ENCODE results near the gene CHSY3.

The CHSY3 gene

DNA sequence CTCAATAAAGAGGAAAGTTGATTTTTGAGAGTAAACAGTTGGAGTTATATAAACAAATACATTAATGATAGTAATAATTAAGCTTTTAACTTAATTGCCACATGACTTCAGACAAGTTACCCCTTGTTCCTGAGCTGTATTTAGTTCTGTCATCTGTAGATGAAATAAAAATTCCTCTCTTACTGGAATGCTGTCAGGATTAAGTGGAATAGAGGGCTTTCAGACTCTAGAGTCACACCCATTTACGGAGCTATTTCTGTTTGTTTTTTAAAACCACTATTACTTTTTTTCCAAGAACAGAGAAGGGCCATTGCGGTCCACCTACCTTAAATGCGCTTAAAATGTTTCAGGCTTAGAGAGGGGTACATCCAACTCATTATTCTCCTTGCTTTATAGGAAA, 170.6 kb downstream of the CHSY3 start:
- DNase-seq, result no peak
- Histone ChIP-seq H3K27me3 (replicated peaks) (no peaks in the 10 kb centered on the region), H3K36me3 (replicated peaks) (no peaks in the 10 kb centered on the region), H3K4me3 (ENCODE audit: low read depth, low read length) (no peak overlapping the region), H3K27ac (no peak overlapping the region)
- in situ Hi-C loops (cut with HindIII; ENCODE audit: low pct_ligation_motif_present, low sequenced_read_pairs), result no loop called here
- TF ChIP-seq, protein P1, sequence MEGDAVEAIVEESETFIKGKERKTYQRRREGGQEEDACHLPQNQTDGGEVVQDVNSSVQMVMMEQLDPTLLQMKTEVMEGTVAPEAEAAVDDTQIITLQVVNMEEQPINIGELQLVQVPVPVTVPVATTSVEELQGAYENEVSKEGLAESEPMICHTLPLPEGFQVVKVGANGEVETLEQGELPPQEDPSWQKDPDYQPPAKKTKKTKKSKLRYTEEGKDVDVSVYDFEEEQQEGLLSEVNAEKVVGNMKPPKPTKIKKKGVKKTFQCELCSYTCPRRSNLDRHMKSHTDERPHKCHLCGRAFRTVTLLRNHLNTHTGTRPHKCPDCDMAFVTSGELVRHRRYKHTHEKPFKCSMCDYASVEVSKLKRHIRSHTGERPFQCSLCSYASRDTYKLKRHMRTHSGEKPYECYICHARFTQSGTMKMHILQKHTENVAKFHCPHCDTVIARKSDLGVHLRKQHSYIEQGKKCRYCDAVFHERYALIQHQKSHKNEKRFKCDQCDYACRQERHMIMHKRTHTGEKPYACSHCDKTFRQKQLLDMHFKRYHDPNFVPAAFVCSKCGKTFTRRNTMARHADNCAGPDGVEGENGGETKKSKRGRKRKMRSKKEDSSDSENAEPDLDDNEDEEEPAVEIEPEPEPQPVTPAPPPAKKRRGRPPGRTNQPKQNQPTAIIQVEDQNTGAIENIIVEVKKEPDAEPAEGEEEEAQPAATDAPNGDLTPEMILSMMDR (IDR thresholded peaks at IDR 0.05; ENCODE audit: low read depth, low read length, missing control alignments), result no peak

DNA sequence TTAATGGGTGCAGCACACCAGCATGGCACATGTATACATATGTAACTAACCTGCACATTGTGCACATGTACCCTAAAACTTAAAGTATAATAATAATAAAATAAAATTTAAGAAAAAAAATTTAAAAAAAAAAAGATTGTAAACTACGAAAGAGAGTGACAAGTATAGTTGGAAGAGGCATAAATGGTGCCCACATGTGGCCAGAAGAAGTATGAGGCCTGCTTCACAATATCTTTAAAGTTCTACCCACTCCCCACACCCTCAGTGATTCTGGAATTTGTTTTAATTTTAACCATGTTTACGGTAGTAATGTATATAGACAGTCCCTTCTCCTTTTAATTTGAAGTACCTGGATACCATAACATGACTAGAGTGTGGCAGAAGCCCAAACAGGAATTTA, 172.7 kb downstream of the CHSY3 start:
- H3K27ac ChIP-seq, result no peak overlapping the region
- TF ChIP-seq, protein P1 (IDR thresholded peaks at IDR 0.05; ENCODE audit: low read depth, low read length, missing control alignments), result peak; percentile 41
- H3K36me3 ChIP-seq (replicated peaks), result no peaks in the 10 kb centered on the region
- no peak for DNase-seq
- no peaks in the 10 kb centered on the region for H3K27me3 ChIP-seq (replicated peaks)
- in situ Hi-C loops (cut with HindIII; ENCODE audit: low pct_ligation_motif_present, low sequenced_read_pairs), result no loop called here
- no peak overlapping the region for H3K4me3 ChIP-seq (ENCODE audit: low read depth, low read length)

DNA sequence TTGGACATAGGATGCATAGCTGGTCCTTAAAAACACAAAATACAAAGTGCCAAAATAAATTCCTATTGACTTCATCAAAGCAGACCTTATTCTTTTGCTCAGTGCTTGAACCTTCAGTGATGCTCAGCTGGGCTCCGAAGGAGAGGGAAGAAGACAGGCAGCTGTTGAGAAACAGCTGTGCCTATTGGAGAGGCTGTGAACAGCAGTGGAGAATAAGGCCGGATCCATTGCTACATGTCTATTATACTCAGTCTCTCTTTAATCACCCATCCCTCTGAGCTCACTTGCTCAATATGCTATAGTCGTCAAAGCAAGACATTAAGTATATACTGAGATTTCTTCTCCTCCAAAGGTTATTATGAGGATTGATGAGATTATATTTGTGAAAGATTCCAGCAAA, 174.4 kb downstream of the CHSY3 start:
- in situ Hi-C loops (cut with HindIII; ENCODE audit: low pct_ligation_motif_present, low sequenced_read_pairs), result no loop called here
- DNase-seq, result no peak
- no peaks in the 10 kb centered on the region for H3K36me3 ChIP-seq (replicated peaks)
- no peak overlapping the region for H3K27ac ChIP-seq
- H3K4me3 ChIP-seq (ENCODE audit: low read depth, low read length), result no peak overlapping the region
- TF ChIP-seq, protein P1 (IDR thresholded peaks at IDR 0.05; ENCODE audit: low read depth, low read length, missing control alignments), result no peak
- no peaks in the 10 kb centered on the region for H3K27me3 ChIP-seq (replicated peaks)

DNA sequence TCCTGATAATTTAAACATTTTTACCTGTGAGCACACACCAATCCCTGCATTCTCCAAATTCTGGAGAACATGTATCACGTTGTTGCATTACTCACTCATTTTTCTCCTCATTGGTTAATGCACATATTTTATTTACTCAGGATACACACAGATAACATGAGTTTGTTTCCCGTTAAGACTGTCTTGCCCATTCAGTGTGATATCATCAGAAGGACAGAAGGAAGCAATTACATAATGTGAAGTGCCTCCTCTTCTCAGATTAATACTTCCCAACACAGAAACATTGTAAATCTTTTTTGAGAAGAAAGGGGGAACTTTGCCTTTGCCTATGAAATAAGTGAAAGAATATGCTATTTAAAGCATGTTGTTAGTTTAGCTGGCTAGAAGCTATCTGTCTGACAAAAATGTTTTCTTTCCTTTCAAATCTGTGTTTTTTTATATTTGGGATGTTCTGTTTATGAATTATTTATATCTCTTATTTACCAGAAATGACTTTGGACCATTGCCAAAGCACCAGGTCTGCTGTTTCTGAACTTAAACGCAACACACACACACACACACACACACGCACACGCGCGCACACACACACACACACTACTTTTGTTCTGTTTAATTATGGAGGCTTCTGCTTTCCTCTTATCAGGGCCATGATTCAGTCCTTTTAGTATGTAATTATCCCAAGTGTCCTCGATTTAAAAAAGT, 186.5 kb downstream of the CHSY3 start:
- H3K36me3 ChIP-seq (replicated peaks), result no peaks in the 10 kb centered on the region
- no peak for DNase-seq
- in situ Hi-C loops (cut with HindIII; ENCODE audit: low pct_ligation_motif_present, low sequenced_read_pairs), result no loop called here
- TF ChIP-seq, protein P1 (IDR thresholded peaks at IDR 0.05; ENCODE audit: low read depth, low read length, missing control alignments), result no peak
- no peak overlapping the region for H3K27ac ChIP-seq
- no peak overlapping the region for H3K4me3 ChIP-seq (ENCODE audit: low read depth, low read length)
- no peaks in the 10 kb centered on the region for H3K27me3 ChIP-seq (replicated peaks)

DNA sequence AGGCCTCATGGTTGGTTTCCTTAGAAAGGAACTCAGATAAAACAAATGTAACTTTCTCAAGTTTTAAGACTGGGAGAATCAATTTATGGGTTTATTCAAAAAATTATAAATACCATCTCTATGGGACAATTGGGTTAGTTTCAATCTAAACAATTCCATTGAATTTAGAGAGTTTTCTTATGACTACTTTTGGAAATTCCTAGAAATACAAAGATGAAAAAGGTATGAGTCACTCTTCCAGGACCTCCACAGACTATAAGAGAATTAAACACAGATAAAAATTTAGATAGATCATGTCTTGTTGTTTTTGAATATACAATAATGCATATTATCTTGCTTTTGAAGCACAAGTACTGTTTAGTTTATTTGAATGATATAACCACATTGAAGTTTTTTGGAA, 188.7 kb downstream of the CHSY3 start:
- Histone ChIP-seq H3K36me3 (replicated peaks) (no peaks in the 10 kb centered on the region), H3K27me3 (replicated peaks) (no peaks in the 10 kb centered on the region), H3K4me3 (ENCODE audit: low read depth, low read length) (no peak overlapping the region), H3K27ac (no peak overlapping the region)
- in situ Hi-C loops (cut with HindIII; ENCODE audit: low pct_ligation_motif_present, low sequenced_read_pairs), result no loop called here
- TF ChIP-seq, protein P1 (IDR thresholded peaks at IDR 0.05; ENCODE audit: low read depth, low read length, missing control alignments), result no peak
- no peak for DNase-seq

DNA sequence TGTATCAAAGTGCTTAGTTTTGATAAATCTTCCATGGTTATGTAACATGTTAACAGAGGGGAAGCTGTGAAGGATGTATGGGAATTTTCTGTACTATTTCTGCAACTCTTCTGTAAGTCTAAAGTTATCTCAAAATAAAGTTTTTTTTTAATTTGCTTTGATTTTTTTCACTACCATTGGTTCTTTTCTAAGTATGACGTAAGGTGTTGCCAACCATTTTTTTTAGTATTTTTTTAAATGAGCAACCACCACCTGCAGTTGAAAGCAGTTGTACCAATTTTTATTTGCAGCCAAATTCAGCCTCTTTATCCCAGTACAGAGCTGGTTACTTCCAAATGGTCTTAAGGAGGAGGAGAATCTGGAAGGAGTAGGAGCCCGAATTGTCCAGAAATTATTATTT, 192.2 kb downstream of the CHSY3 start:
- Histone ChIP-seq H3K36me3 (replicated peaks) (no peaks in the 10 kb centered on the region), H3K27me3 (replicated peaks) (no peaks in the 10 kb centered on the region), H3K27ac (no peak overlapping the region), H3K4me3 (ENCODE audit: low read depth, low read length) (no peak overlapping the region)
- DNase-seq, result no peak
- in situ Hi-C loops (cut with HindIII; ENCODE audit: low pct_ligation_motif_present, low sequenced_read_pairs), result no loop called here
- TF ChIP-seq, protein P1 (IDR thresholded peaks at IDR 0.05; ENCODE audit: low read depth, low read length, missing control alignments), result no peak
